22Rv1 (cell line): ENCODE data around the gene AP4E1.

Experiments
- ZFX ChIP-seq: fragments of 450-650 bp; IDR thresholded peaks from 2 replicates; pipeline ENCODE4 v1.6.1; 2017; ENCODE audit warnings: antibody characterized with exemption, borderline replicate concordance
- TF ChIP-seq, protein P1 (sequence below): fragments of 450-650 bp; IDR thresholded peaks from 2 replicates; pipeline ENCODE4 v1.5.1; 2017; ENCODE audit warnings: mild to moderate bottlenecking

GRCh38 chr15:50891159-50891558, 17.3 kb upstream of the AP4E1 start:
- TF ChIP-seq, protein P1, sequence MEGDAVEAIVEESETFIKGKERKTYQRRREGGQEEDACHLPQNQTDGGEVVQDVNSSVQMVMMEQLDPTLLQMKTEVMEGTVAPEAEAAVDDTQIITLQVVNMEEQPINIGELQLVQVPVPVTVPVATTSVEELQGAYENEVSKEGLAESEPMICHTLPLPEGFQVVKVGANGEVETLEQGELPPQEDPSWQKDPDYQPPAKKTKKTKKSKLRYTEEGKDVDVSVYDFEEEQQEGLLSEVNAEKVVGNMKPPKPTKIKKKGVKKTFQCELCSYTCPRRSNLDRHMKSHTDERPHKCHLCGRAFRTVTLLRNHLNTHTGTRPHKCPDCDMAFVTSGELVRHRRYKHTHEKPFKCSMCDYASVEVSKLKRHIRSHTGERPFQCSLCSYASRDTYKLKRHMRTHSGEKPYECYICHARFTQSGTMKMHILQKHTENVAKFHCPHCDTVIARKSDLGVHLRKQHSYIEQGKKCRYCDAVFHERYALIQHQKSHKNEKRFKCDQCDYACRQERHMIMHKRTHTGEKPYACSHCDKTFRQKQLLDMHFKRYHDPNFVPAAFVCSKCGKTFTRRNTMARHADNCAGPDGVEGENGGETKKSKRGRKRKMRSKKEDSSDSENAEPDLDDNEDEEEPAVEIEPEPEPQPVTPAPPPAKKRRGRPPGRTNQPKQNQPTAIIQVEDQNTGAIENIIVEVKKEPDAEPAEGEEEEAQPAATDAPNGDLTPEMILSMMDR = no peak
- no peak for TF ChIP-seq ZFX
